ENCODE data around the gene NLGN4Y.

NLGN4Y gene

DNA sequence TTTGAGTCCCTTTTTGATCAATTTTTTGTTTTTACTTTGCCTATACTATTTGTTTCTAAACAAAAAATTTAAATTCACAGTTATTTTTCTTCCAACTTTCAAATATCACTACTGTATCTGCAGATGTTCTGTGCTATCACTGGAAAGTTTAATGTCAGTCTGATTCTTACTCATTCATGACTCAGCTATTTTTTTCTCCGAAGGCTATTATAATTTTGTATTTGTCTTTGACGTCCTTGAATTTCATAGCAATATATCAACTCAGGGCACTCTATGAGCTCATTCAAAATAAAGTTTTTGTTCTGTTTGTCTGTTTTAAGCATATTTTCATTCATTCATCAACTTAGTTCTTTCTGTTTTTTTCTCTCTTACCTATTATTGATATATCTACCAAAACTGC, 273.7 kb downstream of the NLGN4Y start:
- DNase-seq (ENCODE audit: low spot score), result no peak
- TF ChIP-seq, protein P1, sequence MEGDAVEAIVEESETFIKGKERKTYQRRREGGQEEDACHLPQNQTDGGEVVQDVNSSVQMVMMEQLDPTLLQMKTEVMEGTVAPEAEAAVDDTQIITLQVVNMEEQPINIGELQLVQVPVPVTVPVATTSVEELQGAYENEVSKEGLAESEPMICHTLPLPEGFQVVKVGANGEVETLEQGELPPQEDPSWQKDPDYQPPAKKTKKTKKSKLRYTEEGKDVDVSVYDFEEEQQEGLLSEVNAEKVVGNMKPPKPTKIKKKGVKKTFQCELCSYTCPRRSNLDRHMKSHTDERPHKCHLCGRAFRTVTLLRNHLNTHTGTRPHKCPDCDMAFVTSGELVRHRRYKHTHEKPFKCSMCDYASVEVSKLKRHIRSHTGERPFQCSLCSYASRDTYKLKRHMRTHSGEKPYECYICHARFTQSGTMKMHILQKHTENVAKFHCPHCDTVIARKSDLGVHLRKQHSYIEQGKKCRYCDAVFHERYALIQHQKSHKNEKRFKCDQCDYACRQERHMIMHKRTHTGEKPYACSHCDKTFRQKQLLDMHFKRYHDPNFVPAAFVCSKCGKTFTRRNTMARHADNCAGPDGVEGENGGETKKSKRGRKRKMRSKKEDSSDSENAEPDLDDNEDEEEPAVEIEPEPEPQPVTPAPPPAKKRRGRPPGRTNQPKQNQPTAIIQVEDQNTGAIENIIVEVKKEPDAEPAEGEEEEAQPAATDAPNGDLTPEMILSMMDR (IDR thresholded peaks at IDR 0.05; ENCODE audit: extremely low read depth, missing control alignments), result no peak

DNA sequence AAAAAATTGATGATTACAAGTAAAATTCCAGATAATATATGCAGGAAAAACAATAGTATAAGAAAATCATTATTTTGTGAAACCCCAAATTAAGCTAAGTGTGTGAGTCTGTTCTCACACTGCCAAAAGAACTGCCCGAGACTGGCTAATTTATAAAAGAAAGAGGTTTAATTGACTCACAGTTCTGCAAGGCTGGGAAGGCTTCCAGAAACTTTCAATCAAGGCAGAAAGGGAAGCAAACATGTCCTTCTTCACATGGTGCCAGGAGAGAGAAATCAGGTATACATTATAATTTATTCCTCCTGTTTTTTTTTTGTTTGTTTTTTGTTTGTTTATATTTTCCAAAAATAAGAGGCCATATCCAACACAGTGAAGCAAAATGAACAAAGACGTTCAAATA, 276.8 kb downstream of the NLGN4Y start:
- TF ChIP-seq, protein P1 (IDR thresholded peaks at IDR 0.05; ENCODE audit: extremely low read depth, missing control alignments), result no peak
- DNase-seq (ENCODE audit: low spot score), result no peak

DNA sequence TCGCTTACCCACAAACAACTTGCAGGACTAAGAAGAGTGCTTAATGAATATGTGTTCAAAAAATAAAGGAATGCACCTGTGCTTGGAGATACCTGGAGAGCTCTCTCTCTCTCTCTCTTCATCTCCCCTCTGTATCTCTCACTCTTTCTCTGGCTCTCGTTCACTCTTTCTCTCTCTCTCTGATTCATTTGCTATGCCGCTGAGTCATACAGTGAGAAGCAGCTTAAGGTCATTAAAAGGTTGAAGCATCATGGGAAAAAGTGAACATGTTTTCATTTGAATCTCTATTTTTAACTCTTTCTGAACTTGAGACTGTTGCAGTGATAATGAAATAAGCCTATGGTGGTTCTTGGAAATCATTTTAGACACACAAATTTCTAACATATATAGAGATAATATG, 277.8 kb downstream of the NLGN4Y start:
- DNase-seq (ENCODE audit: low spot score), result no peak
- TF ChIP-seq, protein P1 (IDR thresholded peaks at IDR 0.05; ENCODE audit: extremely low read depth, missing control alignments), result no peak

DNA sequence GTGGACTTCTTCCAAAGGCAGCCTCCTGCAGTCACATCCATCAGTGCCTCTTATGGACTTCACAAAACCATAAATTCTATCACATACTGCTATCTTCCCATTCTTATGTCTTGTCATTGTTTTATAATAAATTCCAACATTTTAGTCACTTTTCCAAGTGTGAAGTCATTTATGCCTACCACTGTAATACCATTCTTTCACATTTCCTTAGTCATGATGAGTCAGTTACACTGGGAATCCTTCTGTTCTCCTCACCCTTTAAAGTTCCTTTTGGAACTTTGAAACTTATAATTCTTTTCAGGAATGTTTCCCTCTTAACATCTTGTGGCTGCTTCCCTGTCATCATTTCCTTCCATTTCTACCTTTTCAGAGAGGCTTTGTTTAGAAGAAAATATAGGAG, 279.7 kb downstream of the NLGN4Y start:
- no peak for DNase-seq (ENCODE audit: low spot score)
- TF ChIP-seq, protein P1 (IDR thresholded peaks at IDR 0.05; ENCODE audit: extremely low read depth, missing control alignments), result no peak

DNA sequence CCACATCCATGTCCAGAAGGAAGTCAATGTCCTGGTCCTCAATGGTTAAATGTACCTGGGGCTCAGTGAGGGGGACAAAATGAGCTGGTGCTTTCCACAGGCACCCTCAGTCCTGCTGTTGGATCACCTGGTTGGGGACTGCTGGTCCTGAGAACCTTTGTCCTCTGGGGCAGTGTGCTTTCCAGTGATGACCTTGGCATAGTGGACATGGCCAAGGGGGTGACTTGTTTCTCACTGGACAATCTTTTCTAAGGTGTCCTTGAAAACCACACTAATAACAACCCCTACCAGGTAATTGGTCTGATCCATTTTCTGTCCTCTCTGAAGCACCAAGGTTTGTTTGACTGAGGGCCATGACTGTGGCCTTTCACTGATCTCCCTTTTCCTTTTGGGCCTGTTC, 294.1 kb downstream of the NLGN4Y start:
- DNase-seq (ENCODE audit: low spot score), result no peak
- TF ChIP-seq, protein P1 (IDR thresholded peaks at IDR 0.05; ENCODE audit: extremely low read depth, missing control alignments), result no peak

DNA sequence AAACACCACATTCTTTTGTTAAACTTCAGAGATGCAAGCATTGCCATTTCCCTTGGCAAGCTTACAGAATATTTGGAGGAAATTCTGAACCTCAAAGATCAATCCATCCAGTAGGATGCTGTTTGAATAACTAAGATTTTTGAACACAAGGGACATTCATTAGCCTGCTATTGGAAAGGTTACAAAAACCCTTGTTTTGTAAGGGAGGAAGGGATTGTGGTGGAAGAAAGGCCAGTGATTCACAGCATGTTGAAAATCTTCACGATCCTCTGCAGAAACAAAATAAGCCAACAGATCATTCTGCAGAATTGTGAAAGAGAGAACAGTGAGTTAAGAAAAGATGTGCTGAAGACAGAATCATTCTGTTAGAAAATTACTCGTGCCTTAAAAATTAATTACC, 297.9 kb downstream of the NLGN4Y start:
- no peak for DNase-seq (ENCODE audit: low spot score)
- TF ChIP-seq, protein P1 (IDR thresholded peaks at IDR 0.05; ENCODE audit: extremely low read depth, missing control alignments), result no peak

DNA sequence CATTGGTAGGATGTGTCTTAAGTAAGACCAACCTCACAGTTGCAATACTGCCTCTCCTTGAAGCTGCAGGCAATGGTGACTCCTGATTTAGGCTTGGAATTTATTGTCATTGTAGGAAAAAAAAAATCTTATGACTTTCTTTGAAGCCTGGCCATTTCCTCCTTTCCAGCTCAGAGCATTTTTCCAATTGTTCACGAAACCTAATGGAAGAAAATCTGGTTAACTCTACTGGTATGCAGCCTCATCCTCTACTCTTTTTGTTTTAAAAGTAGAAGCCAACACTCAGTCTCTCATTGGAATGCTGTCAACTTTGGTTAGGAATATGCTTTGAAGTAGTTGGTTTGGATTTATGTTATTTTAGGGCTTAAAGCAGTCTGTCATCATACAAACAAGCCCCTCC, 298.6 kb downstream of the NLGN4Y start:
- no peak for DNase-seq (ENCODE audit: low spot score)
- TF ChIP-seq, protein P1 (IDR thresholded peaks at IDR 0.05; ENCODE audit: extremely low read depth, missing control alignments), result no peak

Data from GM20000 (cell line).